Naive thymus-derived CD4-positive, alpha-beta T cell (primary cell): ENCODE measurements around the gene TGFBR3. TPM values are rescaled to one million over a fixed set of nuclear protein-coding genes. Genes with fewer than 3 reads are reported as not detected.

ENCODE experiments used
- ATAC-seq: fragments of 150-1000 bp; cut with Tn5 transposase; 2 replicates; pipeline ENCODE4 v1.10.0; 2021; ENCODE audit warnings: mild to moderate bottlenecking, moderate library complexity
- CTCF ChIA-PET: fragments of 350-600 bp; sonication (Branson Sonifier 250); formaldehyde crosslinking; loops from one replicate; lab custom pipeline; 2021; ENCODE audit warnings: antibody characterized with exemption; lab: Charles Lee
- POLR2A ChIA-PET: fragments of 350-600 bp; sonication (Branson Sonifier 250); formaldehyde crosslinking; loops from one replicate; lab custom pipeline; 2021; ENCODE audit warnings: antibody characterized with exemption, inconsistent platforms; lab: Charles Lee
- DNase-seq, 9 donors: peaks; one replicate each; pipeline versions ENCODE4 v3.0.0 to v3.0.0-alpha.2; 2020 to 2022; ENCODE audit warnings: mixed read lengths in 1 of 9
- H3K27ac ChIP-seq: one replicate; pipeline ENCODE4 v1.7.0; 2013; ENCODE audit warnings: mild to moderate bottlenecking, low read depth, low read length, moderate library complexity
- H3K27me3 ChIP-seq, 2 donors: one replicate each; pipeline ENCODE4 v1.7.0; 2013; ENCODE audit warnings: low read length in 2 of 2, mild to moderate bottlenecking in 2 of 2, moderate library complexity in 2 of 2; ENCODE audit not compliant: control insufficient read depth in 2 of 2, insufficient read depth in 2 of 2
- H3K36me3 ChIP-seq, 3 experiments: 1 replicate in 2 of 3; 2 replicates in 1 of 3; pipeline ENCODE4 v1.7.0; 2013; ENCODE audit warnings: low read length in 3 of 3, mild to moderate bottlenecking in 3 of 3, moderate library complexity in 1 of 3; ENCODE audit not compliant: insufficient read depth in 3 of 3, control insufficient read depth in 2 of 3
- H3K4me1 ChIP-seq, 2 donors: one replicate each; pipeline ENCODE4 v1.7.0; 2013; ENCODE audit warnings: low read length in 2 of 2, mild to moderate bottlenecking in 2 of 2, moderate library complexity in 1 of 2; ENCODE audit not compliant: control insufficient read depth in 2 of 2, insufficient read depth in 2 of 2
- H3K4me3 ChIP-seq: 2 replicates; pipeline ENCODE4 v1.7.0; 2013; ENCODE audit warnings: mild to moderate bottlenecking, low read length
- H3K9me3 ChIP-seq, 3 experiments: 1 replicate in 2 of 3; 2 replicates in 1 of 3; pipeline ENCODE4 v1.7.0; 2013; ENCODE audit warnings: low read length in 3 of 3; ENCODE audit not compliant: control insufficient read depth in 2 of 3
- H3K27ac Mint-ChIP-seq, 9 donors: one replicate each; pipeline ENCODE4 v1.8.0; 2020 to 2022; ENCODE audit warnings: mixed read lengths in 9 of 9, mild to moderate bottlenecking in 8 of 9, moderate library complexity in 5 of 9, inconsistent platforms in 2 of 9
- H3K27me3 Mint-ChIP-seq, 5 donors: one replicate each; pipeline ENCODE4 v1.8.0; 2021 to 2022; ENCODE audit warnings: mixed read lengths in 5 of 5, mild to moderate bottlenecking in 1 of 5
- H3K36me3 Mint-ChIP-seq, 5 donors: one replicate each; pipeline ENCODE4 v1.8.0; 2020 to 2022; ENCODE audit warnings: mixed read lengths in 5 of 5, mild to moderate bottlenecking in 3 of 5, inconsistent platforms in 1 of 5
- H3K4me1 Mint-ChIP-seq, 7 donors: one replicate each; pipeline ENCODE4 v1.8.0; 2020 to 2022; ENCODE audit warnings: mixed read lengths in 7 of 7, mild to moderate bottlenecking in 3 of 7, inconsistent platforms in 1 of 7
- H3K4me3 Mint-ChIP-seq, 10 donors: one replicate each; pipeline ENCODE4 v1.8.0; 2020 to 2022; ENCODE audit warnings: mild to moderate bottlenecking in 10 of 10, mixed read lengths in 10 of 10, moderate library complexity in 6 of 10, inconsistent platforms in 2 of 10
- H3K9me3 Mint-ChIP-seq, 11 donors: one replicate each; pipeline ENCODE4 v1.8.0; 2020 to 2022; ENCODE audit warnings: mixed read lengths in 11 of 11, mild to moderate bottlenecking in 4 of 11, inconsistent platforms in 1 of 11, moderate library complexity in 1 of 11
- intact Hi-C, 2 donors: fragments of 100-400 bp; cut with micrococcal nuclease; formaldehyde crosslinking; loops; one replicate each; pipeline ENCODE4 v1.15.1; 2023
- polyA plus RNA-seq, 2 donors: library from polyadenylated mRNA; unstranded; fragments of 300-500 nt; fragmentation: Illumina TruSeq; gene quantifications; one replicate each; pipeline ENCODE4 v1.2.3, GENCODE V29; 2021
- total RNA-seq, 6 experiments: library from RNA in 5 of 6; stranded (reverse) in 5 of 6; gene quantifications; 1 replicate in 5 of 6; 2 replicates in 1 of 6; pipeline ENCODE4 v1.2.3 and lab custom pipeline; 2021 to 2026

The TGFBR3 gene
- total and polyA plus RNA-seq, 7 experiments from 2014 or later = 9.4 to 36.3 (median 11.4) TPM

GRCh38 chr1:91827087-91827458 lies 58.9 kb downstream of the TGFBR3 start:
- Histone ChIP-seq H3K4me3 (no peak overlapping the region), H3K27me3 (no peaks in the 10 kb centered on the region), H3K4me1 (peaks cover 0 to 17% of the 10 kb centered on the region in 2 donors), H3K9me3 (no peaks in the 10 kb centered on the region), H3K36me3 (no peaks in the 10 kb centered on the region), H3K27ac (no peak overlapping the region)
- ChIA-PET POLR2A (no interaction called here), CTCF (no interaction called here)
- no peak for DNase-seq
- Mint-ChIP-seq H3K27ac (peak overlapping the region in 1 of 9 donors; percentile 34), H3K27me3 (peaks cover 0 to 3% (median 0%) of the 10 kb centered on the region in 5 donors), H3K36me3 (peaks cover 0 to 3% (median 0%) of the 10 kb centered on the region in 5 donors), H3K4me1 (peaks cover 13 to 46% (median 17%) of the 10 kb centered on the region in 7 donors), H3K9me3 (no peaks in the 10 kb centered on the region), H3K4me3 (no peak overlapping the region)
- no peak for ATAC-seq
- intact Hi-C loops = no loop called here

GRCh38 chr1:91826649-91827048 lies 59.3 kb downstream of the TGFBR3 start:
- Mint-ChIP-seq H3K4me1 (peaks cover 13 to 50% (median 18%) of the 10 kb centered on the region in 7 donors), H3K9me3 (no peaks in the 10 kb centered on the region), H3K27ac (peak overlapping the region in 1 of 9 donors; percentile 34), H3K4me3 (no peak overlapping the region), H3K36me3 (peaks cover 0 to 3% (median 0%) of the 10 kb centered on the region in 5 donors), H3K27me3 (peaks cover 0 to 3% (median 0%) of the 10 kb centered on the region in 5 donors)
- no peaks in the 10 kb centered on the region for H3K27me3 ChIP-seq
- H3K36me3 ChIP-seq = no peaks in the 10 kb centered on the region
- H3K9me3 ChIP-seq = no peaks in the 10 kb centered on the region
- H3K27ac ChIP-seq = no peak overlapping the region
- ChIA-PET CTCF (no interaction called here), POLR2A (no interaction called here)
- intact Hi-C loops = no loop called here
- no peak overlapping the region for H3K4me3 ChIP-seq
- H3K4me1 ChIP-seq = peaks cover 0 to 20% of the 10 kb centered on the region in 2 donors
- DNase-seq (no peak), ATAC-seq (no peak)

- no peak overlapping the region for H3K27ac ChIP-seq
- no peak overlapping the region for H3K4me3 ChIP-seq
- peaks cover 0 to 3% (median 0%) of the 10 kb centered on the region in 5 donors for H3K27me3 Mint-ChIP-seq
- H3K27ac Mint-ChIP-seq = peak overlapping the region in 1 of 9 donors; percentile 34
- peaks cover 0 to 3% (median 0%) of the 10 kb centered on the region in 5 donors for H3K36me3 Mint-ChIP-seq
- H3K36me3 ChIP-seq = no peaks in the 10 kb centered on the region
- ATAC-seq (no peak), DNase-seq (no peak)
- H3K9me3 ChIP-seq = no peaks in the 10 kb centered on the region
- peaks cover 13 to 51% (median 20%) of the 10 kb centered on the region in 7 donors for H3K4me1 Mint-ChIP-seq
- intact Hi-C loops = no loop called here
- no peak overlapping the region for H3K4me3 Mint-ChIP-seq
- ChIA-PET POLR2A (no interaction called here), CTCF (interaction anchor here (0.6 kb wide), 1 partner anchor 123 kb away, joined by 6 read pairs; the partner anchor contains the start of gene BRDT)
- H3K9me3 Mint-ChIP-seq = no peaks in the 10 kb centered on the region
- no peaks in the 10 kb centered on the region for H3K27me3 ChIP-seq
- peaks cover 0 to 23% of the 10 kb centered on the region in 2 donors for H3K4me1 ChIP-seq
These were observed 59.7 kb downstream of the TGFBR3 start for GRCh38 chr1:91826248-91826647.

- Histone ChIP-seq H3K4me1 (peaks cover 0 to 25% of the 10 kb centered on the region in 2 donors), H3K4me3 (no peak overlapping the region), H3K9me3 (no peaks in the 10 kb centered on the region), H3K27me3 (no peaks in the 10 kb centered on the region), H3K27ac (no peak overlapping the region), H3K36me3 (no peaks in the 10 kb centered on the region)
- Mint-ChIP-seq H3K27me3 (peaks cover 0 to 6% (median 0%) of the 10 kb centered on the region in 5 donors), H3K9me3 (no peaks in the 10 kb centered on the region), H3K4me1 (peaks cover 0 to 48% (median 7%) of the 10 kb centered on the region in 7 donors), H3K36me3 (peaks cover 0 to 3% (median 0%) of the 10 kb centered on the region in 5 donors), H3K4me3 (no peak overlapping the region), H3K27ac (peak overlapping the region in 4 of 9 donors; percentile 16 to 76 (median 72))
- ChIA-PET POLR2A (no interaction called here), CTCF (no interaction called here)
- intact Hi-C loops = no loop called here
- DNase-seq (no peak), ATAC-seq (no peak)
These were observed 64.7 kb downstream of the TGFBR3 start for GRCh38 chr1:91821126-91821868.

- Histone ChIP-seq H3K4me3 (no peak overlapping the region), H3K27me3 (no peaks in the 10 kb centered on the region), H3K36me3 (no peaks in the 10 kb centered on the region), H3K4me1 (peaks cover 0 to 29% of the 10 kb centered on the region in 2 donors), H3K9me3 (no peaks in the 10 kb centered on the region), H3K27ac (no peak overlapping the region)
- Mint-ChIP-seq H3K4me3 (no peak overlapping the region), H3K9me3 (no peaks in the 10 kb centered on the region), H3K4me1 (peaks cover 4 to 53% (median 11%) of the 10 kb centered on the region in 7 donors), H3K27ac (peak overlapping the region in 1 of 9 donors; percentile 52), H3K27me3 (peaks cover 0 to 8% (median 0%) of the 10 kb centered on the region in 5 donors), H3K36me3 (peaks cover 0 to 4% (median 0%) of the 10 kb centered on the region in 5 donors)
- no peak for ATAC-seq
- intact Hi-C loops = no loop called here
- ChIA-PET POLR2A (interaction anchor here (0.9 kb wide), 1 partner anchor 14 kb away, joined by 3 read pairs; no protein-coding TSS in a partner anchor), CTCF (no interaction called here)
- no peak for DNase-seq
These were observed 66.7 kb downstream of the TGFBR3 start for GRCh38 chr1:91819038-91819788.

GRCh38 chr1:91818713-91818975 lies 67.3 kb downstream of the TGFBR3 start:
- H3K27ac ChIP-seq = no peak overlapping the region
- no peaks in the 10 kb centered on the region for H3K9me3 Mint-ChIP-seq
- H3K4me3 ChIP-seq = no peak overlapping the region
- intact Hi-C loops = loop anchor here in 1 of 2 donors (1.0 kb wide), 1 partner anchor 8 kb away; no protein-coding TSS in a partner anchor
- H3K27me3 ChIP-seq = no peaks in the 10 kb centered on the region
- DNase-seq (no peak), ATAC-seq (no peak)
- no peaks in the 10 kb centered on the region for H3K36me3 ChIP-seq
- H3K36me3 Mint-ChIP-seq = peaks cover 0 to 4% (median 0%) of the 10 kb centered on the region in 5 donors
- no peak overlapping the region for H3K4me3 Mint-ChIP-seq
- POLR2A ChIA-PET = interaction anchor here (0.9 kb wide), 1 partner anchor 13 kb away, joined by 3 read pairs; no protein-coding TSS in a partner anchor
- CTCF ChIA-PET = no interaction called here
- H3K9me3 ChIP-seq = no peaks in the 10 kb centered on the region
- peaks cover 4 to 57% (median 13%) of the 10 kb centered on the region in 7 donors for H3K4me1 Mint-ChIP-seq
- peaks cover 0 to 29% of the 10 kb centered on the region in 2 donors for H3K4me1 ChIP-seq
- H3K27me3 Mint-ChIP-seq = peaks cover 0 to 8% (median 0%) of the 10 kb centered on the region in 5 donors
- peak overlapping the region in 1 of 9 donors; percentile 16 for H3K27ac Mint-ChIP-seq
